ENCODE measurements around the gene MXI1. TPM values are rescaled to one million over a fixed set of nuclear protein-coding genes. Genes with fewer than 3 reads are reported as not detected.

MXI1 gene
- total RNA-seq, 4 donors from 2014 or later, result 37.1 to 58.0 (median 47.8) TPM

GRCh38 chr10:110222641-110223297 lies 15.4 kb downstream of the MXI1 start:
- Histone ChIP-seq H3K27ac (peak overlapping the region in 2 of 4 donors; percentile 53 to 75), H3K36me3 (no peaks in the 10 kb centered on the region), H3K27me3 (no peaks in the 10 kb centered on the region), H3K4me3 (no peak overlapping the region), H3K9me3 (no peaks in the 10 kb centered on the region), H3K4me1 (peaks cover 4 to 22% (median 9%) of the 10 kb centered on the region in 4 donors)
- DNase-seq, result no peak
- TF ChIP-seq POLR2A (IDR thresholded peaks at IDR 0.05), result no peak
- TF ChIP-seq, protein P1, sequence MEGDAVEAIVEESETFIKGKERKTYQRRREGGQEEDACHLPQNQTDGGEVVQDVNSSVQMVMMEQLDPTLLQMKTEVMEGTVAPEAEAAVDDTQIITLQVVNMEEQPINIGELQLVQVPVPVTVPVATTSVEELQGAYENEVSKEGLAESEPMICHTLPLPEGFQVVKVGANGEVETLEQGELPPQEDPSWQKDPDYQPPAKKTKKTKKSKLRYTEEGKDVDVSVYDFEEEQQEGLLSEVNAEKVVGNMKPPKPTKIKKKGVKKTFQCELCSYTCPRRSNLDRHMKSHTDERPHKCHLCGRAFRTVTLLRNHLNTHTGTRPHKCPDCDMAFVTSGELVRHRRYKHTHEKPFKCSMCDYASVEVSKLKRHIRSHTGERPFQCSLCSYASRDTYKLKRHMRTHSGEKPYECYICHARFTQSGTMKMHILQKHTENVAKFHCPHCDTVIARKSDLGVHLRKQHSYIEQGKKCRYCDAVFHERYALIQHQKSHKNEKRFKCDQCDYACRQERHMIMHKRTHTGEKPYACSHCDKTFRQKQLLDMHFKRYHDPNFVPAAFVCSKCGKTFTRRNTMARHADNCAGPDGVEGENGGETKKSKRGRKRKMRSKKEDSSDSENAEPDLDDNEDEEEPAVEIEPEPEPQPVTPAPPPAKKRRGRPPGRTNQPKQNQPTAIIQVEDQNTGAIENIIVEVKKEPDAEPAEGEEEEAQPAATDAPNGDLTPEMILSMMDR (IDR thresholded peaks at IDR 0.05), result no peak

DNA sequence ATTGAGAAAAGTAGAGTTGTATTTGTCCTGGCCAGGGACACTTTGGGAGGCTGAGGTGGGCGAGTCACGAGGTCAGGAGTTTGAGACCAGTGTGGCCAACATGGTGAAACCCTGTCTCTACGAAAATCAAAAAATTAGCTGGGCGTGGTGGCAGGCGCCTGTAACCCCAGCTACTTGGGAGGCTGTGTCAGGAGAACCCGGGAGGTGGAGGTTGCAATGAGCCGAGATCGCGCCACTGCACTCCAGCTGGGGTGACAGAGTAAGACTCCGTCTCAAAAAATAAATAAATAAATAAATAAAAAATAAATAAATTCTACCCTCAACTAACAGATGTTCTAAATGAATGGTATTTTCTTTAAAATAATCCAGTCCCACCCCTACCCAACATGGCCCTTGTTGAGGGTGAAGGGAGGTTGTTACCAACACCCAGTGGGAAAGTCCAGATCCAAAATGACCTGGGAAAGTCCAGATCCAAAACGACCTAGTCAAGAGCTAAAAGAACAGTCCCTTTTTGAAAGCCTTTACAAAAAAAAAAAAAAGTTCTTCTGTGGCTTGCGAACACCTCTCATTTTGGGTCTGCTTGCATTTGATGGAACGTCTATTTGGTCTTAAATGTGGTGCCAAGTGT lies 16.0 kb downstream of the MXI1 start:
- Histone ChIP-seq H3K9me3 (no peaks in the 10 kb centered on the region), H3K36me3 (peaks cover 0 to 6% (median 0%) of the 10 kb centered on the region in 3 donors), H3K4me1 (peaks cover 4 to 28% (median 9%) of the 10 kb centered on the region in 4 donors), H3K27me3 (no peaks in the 10 kb centered on the region), H3K27ac (no peak overlapping the region), H3K4me3 (no peak overlapping the region)
- TF ChIP-seq, protein P1 (IDR thresholded peaks at IDR 0.05), result no peak
- no peak for TF ChIP-seq POLR2A (IDR thresholded peaks at IDR 0.05)
- no peak for DNase-seq

DNA sequence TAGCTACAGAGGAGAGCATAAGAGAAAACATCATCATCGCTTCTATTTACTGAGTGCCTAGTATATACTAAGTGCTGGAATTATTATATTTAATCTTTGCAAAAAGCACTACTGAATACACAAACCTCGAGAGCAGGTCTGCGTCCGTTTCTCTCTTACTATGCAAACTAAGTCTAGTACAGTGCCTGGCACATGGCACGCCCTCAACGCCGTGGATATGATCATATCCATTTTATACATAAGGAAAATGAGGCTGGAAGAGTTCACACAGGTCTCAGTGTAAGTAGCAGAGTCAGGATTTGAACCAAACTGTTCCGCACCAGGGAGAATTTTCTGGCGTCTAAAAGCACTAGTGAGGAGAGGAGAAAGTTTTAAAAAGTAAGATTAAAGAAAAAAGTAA lies 17.6 kb downstream of the MXI1 start:
- DNase-seq, result no peak
- H3K9me3 ChIP-seq, result no peaks in the 10 kb centered on the region
- TF ChIP-seq POLR2A (IDR thresholded peaks at IDR 0.05), result no peak
- TF ChIP-seq, protein P1 (IDR thresholded peaks at IDR 0.05), result no peak
- H3K27me3 ChIP-seq, result no peaks in the 10 kb centered on the region
- peaks cover 0 to 21% (median 0%) of the 10 kb centered on the region in 3 donors for H3K36me3 ChIP-seq
- peak overlapping the region in 1 of 4 donors; percentile 90 for H3K4me3 ChIP-seq
- H3K27ac ChIP-seq, result peak overlapping the region in 3 of 4 donors; percentile 91 to 98 (median 96)
- H3K4me1 ChIP-seq, result peaks cover 4 to 28% (median 9%) of the 10 kb centered on the region in 4 donors

DNA sequence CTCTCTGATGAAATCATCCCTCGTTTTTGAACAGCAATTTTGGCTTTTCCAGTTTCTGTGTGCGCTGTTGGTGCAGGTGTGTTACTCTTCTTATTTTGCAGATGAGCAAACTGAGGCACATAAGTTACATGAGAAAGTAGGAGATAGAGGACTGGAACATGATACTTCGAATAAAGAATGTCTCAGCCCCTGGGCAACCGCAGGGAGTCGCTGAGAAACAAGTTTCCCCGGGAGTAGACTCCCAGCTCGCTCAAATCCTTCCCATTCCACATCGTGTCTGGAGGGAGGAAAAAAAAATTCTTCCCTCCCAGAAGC lies 18.0 kb downstream of the MXI1 start:
- Histone ChIP-seq H3K36me3 (peaks cover 0 to 25% (median 0%) of the 10 kb centered on the region in 3 donors), H3K9me3 (no peaks in the 10 kb centered on the region), H3K27me3 (no peaks in the 10 kb centered on the region), H3K4me3 (peak overlapping the region; percentile 87 to 93 (median 90)), H3K4me1 (peaks cover 4 to 28% (median 9%) of the 10 kb centered on the region in 4 donors), H3K27ac (peak overlapping the region; percentile 91 to 98 (median 96))
- TF ChIP-seq POLR2A (IDR thresholded peaks at IDR 0.05), result no peak
- TF ChIP-seq, protein P1 (IDR thresholded peaks at IDR 0.05), result no peak
- no peak for DNase-seq

GRCh38 chr10:110225756-110226542 lies 18.5 kb downstream of the MXI1 start:
- Histone ChIP-seq H3K4me3 (peak overlapping the region; percentile 87 to 93 (median 90)), H3K4me1 (peaks cover 4 to 28% (median 9%) of the 10 kb centered on the region in 4 donors), H3K9me3 (no peaks in the 10 kb centered on the region), H3K27ac (peak overlapping the region; percentile 91 to 98 (median 96)), H3K36me3 (peaks cover 0 to 29% (median 0%) of the 10 kb centered on the region in 3 donors), H3K27me3 (no peaks in the 10 kb centered on the region)
- DNase-seq, result peak; percentile 85 to 96 (median 94)
- TF ChIP-seq, protein P1 (IDR thresholded peaks at IDR 0.05), result peak; percentile 35 to 93 (median 78)
- TF ChIP-seq POLR2A (IDR thresholded peaks at IDR 0.05), result peak in 1 of 2 donors; percentile 28
